Heart left ventricle (tissue), 13 donors: ENCODE results near the gene DAPL1.

ENCODE experiments used
- POLR2A ChIP-seq, 2 donors: fragments of 450-650 bp; IDR thresholded peaks; one replicate each; pipeline ENCODE4 v1.6.1; 2017; ENCODE audit warnings: antibody characterized with exemption in 2 of 2, mild to moderate bottlenecking in 2 of 2, moderate library complexity in 2 of 2
- TF ChIP-seq, protein P1 (sequence below), 12 donors: fragments of 200-600 bp; sonication (generic) in 4 of 12; IDR thresholded peaks; one replicate each; pipeline versions ENCODE4 v1.5.0 to v1.8.0; 2018 to 2022; ENCODE audit warnings: antibody characterized with exemption in 12 of 12, mild to moderate bottlenecking in 5 of 12
- donor health status: ischemic (EF 13 %, LVEDD 7.1; RV severe dilation, severe dysfunction).
- donor health status: DM: no; HTN: yes; CAD: no.
- donor health status: DM: no; HTN: no; CAD: no.
- donor health status: ischemic (EF 25% LVEDD 6.9; RV normal size, moderate dysfunction).
- donor health status: ischemic (EF 25% LVEDD 5.7; RV mildly dilated, moderate dysfunction).
- donor health status: ischemic (EF 35%, LVEDD 5.7; RV mildly dilated, moderate dysfunction).
- donor health status: nonischemic (EF 11% LVEDD 7.7; RV severe dilation, severe dysfunction).
- donor health status: DM: yes; HTN: yes; CAD: no.
- donor health status: PGD.
- donor health status: ischemic (EF 29% LVEDD 5.4; RV normal size, mild dysfunction).
- donor health status: nonischemic (EF 23%, LVEDD 6.1; RV moderate dilation, normal function).

- TF ChIP-seq, protein P1, sequence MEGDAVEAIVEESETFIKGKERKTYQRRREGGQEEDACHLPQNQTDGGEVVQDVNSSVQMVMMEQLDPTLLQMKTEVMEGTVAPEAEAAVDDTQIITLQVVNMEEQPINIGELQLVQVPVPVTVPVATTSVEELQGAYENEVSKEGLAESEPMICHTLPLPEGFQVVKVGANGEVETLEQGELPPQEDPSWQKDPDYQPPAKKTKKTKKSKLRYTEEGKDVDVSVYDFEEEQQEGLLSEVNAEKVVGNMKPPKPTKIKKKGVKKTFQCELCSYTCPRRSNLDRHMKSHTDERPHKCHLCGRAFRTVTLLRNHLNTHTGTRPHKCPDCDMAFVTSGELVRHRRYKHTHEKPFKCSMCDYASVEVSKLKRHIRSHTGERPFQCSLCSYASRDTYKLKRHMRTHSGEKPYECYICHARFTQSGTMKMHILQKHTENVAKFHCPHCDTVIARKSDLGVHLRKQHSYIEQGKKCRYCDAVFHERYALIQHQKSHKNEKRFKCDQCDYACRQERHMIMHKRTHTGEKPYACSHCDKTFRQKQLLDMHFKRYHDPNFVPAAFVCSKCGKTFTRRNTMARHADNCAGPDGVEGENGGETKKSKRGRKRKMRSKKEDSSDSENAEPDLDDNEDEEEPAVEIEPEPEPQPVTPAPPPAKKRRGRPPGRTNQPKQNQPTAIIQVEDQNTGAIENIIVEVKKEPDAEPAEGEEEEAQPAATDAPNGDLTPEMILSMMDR (IDR thresholded peaks at IDR 0.05), result no peak
- no peak for TF ChIP-seq POLR2A (IDR thresholded peaks at IDR 0.05)
Observed at GRCh38 chr2:158772306-158773078, 22.6 kb upstream of the DAPL1 start.
